Measurements from ENCODE around the gene PURB.
"Not testable (repeated sequence)": the region's sequence is repeated elsewhere in the genome, so short reads cannot be mapped to it uniquely, and the experiment has no call there.

Gene PURB

DNA sequence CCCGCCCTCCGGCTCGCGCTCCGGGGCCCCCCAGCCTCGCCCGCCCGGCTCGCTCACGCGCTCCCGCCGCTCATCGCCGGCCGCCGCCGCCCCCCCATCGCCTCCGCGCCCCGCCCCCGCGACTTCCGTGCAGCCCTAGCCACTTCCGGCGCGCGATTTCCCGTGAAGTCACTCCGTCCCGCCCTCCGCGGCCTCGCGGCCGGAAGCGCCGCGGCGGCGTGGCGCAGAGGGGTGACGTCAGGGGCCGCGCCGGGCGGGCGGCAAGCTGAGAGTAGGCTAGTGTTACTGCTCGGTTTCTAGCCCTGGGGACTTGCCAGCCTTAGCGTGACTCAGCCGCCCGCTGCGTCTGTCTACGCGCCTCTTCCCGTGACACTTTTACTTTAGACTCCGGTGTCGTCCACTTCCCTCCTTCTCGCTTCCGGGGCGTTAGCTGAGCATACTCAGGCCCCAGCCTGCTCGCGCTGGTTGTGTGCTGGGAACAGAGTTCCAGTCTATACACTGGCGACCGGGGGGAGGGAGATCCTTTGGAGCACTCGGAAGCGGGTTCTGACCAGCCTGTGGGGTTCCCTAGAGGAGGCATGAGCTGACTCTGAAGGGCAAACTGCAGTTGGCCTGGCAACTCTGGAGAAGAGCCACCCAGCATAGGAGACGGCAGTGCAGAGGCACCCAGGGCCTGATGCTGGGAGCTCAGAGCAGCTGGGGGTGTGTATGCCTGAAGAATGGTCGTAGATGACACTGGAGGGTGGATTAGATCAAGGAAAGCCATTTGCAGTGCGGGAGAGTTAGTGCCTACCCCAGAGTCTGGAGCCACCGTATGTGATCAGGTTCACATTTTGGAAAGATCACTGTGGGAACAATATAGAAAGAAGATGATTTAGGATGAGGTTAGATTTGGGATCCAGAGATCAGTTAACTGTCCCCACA lies at the start of gene PURB:
Gene PURB (minus strand): TSS at position 137 of the 924 bp plus-strand sequence. CDS start 182 bp downstream, outside the sequence.
- peak; percentile 99 for DNase-seq (ENCODE audit: low spot score)

DNA sequence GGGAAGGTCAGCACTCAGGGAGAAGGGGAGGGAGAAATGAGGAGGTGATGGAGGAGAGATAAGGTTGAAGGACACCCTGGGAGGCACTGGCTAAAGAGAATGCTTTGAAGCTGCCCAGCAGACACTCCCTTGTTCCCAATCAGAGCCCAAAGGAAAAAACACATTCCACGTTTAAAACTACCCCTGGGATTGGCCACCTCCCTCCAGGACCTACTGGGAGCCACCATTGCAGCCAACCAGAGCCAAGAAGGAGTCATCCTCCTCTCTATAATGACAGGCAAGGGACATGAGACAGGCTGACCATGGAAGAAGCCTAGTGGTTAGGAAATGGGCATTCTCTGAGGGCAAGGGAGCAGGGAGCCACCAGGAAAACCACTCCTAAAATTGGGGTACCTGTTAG lies 49.7 kb upstream of the PURB start:
- no peak for DNase-seq (ENCODE audit: low spot score)

DNA sequence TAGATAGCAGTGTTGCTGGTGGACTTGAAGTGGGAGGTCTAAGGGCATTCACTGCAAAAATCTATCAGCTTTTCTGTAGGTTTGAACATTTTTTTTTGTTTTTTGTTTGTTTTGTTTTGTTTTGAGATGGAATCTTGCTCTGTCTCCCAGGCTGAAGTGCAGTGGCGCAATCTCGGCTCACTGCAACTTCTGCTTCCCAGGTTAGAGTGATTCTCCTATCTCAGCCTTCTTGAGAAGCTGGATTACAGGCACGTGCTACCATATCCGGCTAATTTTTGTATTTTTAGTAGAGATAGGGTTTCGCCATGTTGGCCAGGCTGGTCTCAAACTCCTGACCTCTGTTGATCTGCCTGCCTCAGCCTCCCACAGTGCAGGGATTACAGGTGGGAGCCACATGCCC lies 49.2 kb upstream of the PURB start:
- DNase-seq (ENCODE audit: low spot score) = not testable (repeated sequence)

DNA sequence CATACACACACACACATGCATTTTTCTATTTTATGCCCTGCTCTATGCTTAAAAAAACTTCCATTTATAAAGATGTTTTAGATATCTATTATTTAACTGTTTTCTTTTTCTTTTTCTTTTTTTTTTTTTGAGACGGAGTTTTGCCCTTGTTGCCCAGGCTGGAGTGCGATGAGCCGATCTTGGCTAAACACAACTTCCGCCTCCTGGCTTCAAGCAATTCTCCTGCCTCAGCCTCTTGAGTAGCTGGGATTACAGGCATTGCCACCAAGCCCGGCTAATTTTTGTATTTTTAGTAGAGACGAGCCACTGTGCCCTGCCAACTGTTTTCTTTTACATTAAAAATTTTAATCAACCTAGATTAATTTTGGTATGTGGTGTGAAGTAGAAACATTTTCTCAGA lies 45.6 kb upstream of the PURB start:
- DNase-seq (ENCODE audit: low spot score) = no peak

DNA sequence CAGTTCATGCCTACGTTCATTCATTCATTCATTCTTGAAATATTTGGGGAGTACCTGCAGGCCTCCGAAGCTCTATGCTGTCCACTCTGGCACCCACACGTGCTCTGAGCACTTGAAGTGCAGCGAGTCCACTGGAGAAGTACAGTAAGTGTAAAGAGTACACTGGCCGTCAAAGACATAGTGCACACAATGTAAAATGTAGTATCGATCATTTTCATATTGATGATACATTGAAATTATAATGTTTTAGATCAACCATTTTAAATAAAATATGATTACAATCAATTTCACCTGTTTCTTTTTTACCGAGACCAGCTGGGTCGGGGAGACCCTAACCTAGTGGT lies 37.0 kb upstream of the PURB start:
- DNase-seq (ENCODE audit: low spot score) = no peak

DNA sequence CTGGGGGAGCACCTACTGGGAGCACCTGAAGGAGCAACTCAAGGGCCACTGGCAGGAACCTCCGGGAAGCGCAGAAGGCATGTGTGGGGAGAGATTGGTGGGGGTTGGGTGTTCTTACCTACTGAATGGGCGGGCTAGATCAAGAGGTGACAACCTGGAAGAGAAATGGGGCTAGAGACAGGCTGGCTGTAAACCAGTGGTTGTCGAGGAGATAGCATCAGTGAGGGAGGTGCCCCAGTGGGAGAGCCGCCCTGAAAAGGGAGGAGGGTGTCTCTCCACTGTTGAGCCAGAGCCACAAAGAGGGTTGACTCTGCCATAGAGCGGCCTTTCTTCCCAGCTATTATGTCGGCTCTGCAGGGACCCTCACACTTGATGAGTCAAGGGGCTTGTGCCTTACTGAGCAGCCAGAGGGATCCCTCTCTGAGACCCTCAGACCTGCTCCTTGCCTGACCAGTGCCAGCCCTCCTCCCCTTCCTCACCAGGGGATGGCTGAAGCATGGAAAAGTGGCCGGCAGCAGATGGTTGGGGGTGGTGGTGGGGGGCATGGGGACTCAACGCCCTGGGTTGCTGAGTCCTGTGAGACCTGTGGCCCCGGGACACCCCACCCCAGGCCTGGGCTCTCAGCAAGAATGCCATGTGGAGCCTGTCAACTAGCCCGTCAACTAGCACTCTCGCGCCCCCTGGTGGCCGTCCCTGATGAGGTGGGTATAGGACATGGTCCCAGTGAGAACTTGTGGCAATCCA lies 36.4 kb upstream of the PURB start:
- DNase-seq (ENCODE audit: low spot score) = peak; percentile 74

DNA sequence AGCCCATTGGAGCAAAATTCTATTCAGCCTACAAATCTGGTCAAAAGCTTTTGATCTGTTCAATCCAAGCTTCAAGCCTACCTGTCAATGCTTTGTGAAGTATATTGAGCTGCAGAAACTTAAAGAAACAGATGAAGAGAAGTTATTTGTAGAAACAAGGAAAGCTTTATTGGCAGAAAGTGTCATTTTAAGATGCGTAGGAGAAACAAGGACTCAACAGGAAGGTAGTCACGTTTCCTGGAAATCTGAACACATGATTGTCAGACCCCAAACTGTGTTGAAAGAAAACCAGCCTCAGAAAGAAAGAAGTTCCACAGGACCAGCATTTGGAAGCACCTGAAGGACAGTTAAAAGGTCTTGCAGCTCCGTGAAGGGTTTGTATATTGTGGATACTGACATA lies 34.8 kb upstream of the PURB start:
- DNase-seq (ENCODE audit: low spot score) = no peak

DNA sequence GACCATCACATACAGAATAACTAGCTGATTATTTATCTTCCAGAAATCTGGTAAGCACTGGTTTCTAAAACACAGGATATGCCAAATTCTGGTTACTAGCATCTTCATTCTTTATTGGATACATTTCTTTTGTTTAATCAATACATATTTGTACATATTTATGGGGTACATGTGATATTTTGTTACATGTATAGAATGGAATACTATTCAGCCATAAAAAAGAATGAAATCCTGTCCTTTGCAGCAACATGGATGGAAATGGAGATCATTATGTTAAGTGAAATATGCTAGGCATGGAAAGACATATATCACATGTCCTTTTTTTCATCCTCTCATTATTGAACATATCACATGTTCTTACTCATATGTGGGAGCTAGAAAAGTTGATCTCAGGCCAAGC lies 32.7 kb upstream of the PURB start:
- DNase-seq (ENCODE audit: low spot score) = no peak

DNA sequence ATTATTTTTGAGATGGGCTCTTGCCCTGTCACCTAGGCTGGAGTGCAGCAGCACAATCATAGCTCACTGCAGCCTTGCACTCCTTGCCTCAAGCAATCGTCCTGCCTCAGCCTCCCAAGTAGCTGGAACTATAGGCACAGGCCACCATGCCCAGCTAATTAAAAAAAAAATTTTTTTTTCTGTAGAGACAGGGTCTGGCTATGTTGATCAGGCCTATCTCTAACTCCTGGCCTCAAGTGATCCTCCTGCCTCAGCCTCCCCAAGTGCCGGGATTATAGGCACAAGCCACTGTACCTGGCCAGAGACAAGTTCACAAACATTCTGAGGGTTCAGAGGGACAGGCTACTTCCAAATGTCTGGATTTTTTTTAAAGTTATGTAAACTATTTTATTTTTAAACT lies 32.1 kb upstream of the PURB start:
- DNase-seq (ENCODE audit: low spot score) = no peak

DNA sequence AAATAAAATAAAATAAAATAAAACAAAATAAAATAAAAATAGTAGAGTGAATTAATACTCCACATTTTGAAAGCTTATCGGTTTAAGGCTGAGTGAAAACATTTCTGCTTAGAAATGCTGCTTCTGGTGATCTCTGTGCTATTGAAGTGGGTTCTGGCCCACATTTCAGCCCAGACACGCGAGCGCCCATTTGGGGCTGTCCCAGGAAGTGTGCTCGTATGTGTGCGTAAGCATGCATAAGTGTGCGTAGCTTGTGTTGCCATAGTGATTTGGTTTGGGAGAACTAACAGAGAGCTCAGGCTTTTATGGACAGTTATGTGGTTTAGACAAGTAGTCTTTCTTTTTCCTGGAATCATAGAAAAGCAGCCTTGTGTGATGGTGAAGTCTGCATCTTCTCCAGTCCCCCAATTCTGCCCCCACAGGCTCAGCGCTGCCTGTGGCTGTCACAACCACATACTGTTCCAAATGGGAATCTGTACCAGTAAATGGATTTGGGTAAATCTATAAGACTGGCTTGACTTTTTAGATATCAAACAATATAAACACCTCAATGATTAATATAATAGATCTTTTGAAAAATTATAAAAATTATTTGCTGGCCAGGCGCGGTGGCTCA lies 29.8 kb upstream of the PURB start:
- no peak for DNase-seq (ENCODE audit: low spot score)

DNA sequence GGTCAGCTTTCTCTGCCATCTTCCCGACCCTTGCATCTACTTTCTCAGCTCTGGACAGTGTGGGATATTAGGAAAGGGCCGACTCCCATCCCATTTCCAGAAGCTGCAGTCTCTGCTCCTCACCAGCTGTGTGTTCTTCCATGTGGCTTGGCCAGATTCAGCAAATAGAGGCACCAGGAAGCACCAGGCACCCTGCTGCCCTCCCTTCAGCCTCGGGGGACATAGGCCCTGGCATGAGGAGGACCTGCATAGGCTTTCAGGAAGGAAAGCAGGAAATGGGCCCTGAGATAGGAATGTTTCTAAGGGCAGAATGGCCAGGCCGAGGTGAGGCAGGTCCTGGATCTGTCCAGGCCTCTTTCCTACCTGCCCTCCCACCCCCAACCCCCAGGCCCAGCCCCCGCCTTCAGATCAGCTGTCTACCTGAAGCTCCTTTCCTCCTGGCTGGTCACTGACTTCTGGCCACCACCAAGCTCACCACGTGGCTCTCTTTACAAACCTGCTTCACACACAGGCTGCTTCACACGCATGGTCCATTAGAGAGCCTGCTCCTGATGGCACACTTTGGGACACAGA lies 27.5 kb upstream of the PURB start:
- no peak for DNase-seq (ENCODE audit: low spot score)

DNA sequence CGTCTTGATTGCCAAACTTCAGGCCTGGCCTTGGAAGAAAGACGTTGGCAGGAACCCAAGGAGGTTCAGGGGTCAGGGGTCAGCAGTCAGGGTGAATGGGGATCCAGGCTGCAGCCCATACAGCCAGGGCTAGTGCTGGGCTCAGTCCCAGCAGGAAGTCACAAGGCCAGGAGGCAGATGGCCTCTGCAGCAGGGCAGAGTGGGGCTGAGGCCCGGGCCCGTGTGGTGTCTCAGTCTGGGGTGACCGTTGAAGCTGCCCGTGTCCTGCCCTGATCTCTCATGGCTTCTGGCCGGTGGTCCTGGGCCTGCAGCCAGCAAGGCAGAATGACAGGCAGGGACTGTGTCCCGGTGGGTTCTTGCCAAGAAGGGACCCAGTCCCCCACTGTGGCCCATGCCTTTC lies 26.6 kb upstream of the PURB start:
- DNase-seq (ENCODE audit: low spot score) = no peak

DNA sequence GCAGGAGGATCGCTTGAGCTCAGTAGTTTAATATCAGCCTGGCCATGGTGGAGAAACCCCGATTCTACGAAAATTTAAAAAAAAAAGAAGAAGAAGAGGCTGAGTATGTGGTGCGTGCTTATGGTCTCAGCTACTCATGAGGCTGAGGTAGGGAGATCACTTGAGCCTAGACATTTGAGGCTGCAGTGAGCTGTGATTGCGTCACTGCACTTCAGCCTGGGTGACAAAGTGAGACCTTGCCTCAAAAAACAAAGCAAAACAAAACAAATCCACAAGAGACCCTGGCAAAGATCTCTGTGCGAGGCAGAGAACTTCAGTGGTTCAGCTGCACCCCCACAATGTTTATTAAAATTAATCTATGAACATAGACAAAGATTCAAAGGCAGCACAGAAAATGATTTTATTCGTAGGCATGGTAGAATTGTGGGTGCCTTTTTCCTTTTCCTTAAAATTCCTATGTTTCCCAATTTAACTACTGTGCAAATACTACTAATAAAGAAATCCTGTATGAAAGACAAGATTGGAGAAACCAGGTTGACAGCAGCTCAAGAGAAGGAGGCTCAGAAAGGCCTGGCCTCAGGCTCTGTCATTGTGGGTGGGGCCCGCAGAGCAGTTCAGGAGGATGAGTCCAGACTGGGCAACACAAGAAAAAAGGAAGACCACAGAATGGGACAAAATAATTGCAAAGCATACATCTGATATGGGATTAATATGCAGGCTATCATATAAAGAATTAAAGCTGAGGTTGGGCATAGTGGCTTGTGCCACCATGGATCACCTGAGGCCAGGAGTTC lies 24.5 kb upstream of the PURB start:
- no peak for DNase-seq (ENCODE audit: low spot score)

DNA sequence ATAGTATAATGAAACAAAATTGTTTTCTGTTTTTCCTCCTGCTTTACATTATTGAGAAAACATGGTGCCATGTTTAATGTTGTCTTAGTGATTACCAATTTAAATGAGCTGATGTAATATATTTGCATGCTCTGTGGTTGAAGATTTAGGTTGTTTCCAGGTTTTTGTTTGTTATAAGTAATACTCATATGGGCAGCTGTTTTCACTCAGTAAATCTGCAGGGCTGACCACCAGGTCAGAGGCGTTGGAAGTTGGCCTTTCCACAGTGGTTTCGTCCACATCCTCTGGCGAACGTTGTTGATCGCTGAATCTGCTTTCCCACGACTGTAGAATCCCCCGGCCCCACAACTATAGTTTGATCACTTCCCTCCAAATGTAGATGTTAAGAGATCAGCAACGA lies 21.6 kb upstream of the PURB start:
- DNase-seq (ENCODE audit: low spot score) = no peak

DNA sequence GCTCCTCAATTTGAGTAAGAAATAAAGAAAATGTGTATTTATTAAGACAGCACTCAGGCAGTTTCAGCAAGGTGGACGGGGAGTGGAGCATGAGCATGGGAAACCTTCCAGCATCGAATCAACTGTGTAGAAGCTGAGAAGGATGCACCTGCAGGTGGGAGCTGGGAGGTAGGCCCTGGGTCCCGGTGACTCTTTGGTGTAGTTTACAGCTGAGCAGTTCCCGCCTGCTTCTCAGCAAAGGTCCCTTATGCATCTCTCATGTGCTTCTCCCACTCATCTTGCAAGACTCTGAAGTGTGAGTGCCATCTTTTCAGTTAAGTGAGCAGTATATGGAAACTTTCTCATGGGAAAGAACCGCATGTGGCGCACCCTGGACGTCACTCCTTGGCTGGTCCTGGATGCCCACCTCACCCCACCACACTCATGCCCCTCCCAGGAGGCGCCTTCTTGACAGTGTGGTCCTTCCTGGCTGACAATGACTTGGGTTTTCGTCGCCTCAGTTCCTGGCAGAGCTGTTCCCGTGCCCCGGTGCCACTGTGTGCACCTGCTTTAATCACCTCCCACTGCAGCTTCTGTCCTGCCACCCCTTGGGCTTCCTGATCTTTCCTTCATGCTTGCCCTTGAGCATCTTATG lies 19.8 kb upstream of the PURB start:
- no peak for DNase-seq (ENCODE audit: low spot score)

DNA sequence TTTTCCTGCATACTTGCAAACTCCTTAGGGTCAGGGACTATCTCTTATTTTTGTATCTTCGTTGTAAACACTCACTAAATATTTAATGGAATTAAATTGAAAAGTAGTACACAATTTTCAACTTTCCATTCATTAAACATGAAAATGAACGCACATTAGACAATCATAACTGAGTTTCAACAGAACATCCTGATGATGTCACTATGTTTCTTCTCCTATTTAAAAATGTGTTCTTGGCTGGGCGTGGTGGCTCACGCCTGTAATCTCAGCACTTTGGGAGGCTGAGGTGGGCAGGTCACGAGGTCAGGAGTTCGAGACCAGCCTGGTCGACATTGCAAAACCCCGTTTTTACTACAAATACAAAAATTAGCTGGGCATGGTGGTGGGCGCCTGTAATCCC lies 14.1 kb upstream of the PURB start:
- no peak for DNase-seq (ENCODE audit: low spot score)

DNA sequence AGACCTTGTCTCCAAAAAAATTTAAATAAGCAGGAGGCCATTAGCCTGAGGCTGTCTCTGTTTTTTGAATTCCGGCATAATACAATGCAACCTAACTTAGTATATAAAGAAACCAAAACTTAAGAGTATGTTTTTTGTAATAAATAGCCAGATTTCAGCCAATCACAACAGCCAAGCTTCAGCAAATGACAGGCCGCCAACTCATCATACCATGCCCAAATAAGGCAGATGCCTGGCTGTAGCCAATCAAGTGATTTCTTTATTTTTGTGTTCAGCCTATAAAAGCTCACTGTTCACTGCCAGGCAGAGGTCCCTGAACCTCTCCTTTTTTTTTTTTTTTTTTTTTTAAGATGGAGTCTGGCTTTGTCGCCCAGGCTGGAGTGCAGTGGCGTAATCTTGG lies 12.7 kb upstream of the PURB start:
- DNase-seq (ENCODE audit: low spot score) = no peak

DNA sequence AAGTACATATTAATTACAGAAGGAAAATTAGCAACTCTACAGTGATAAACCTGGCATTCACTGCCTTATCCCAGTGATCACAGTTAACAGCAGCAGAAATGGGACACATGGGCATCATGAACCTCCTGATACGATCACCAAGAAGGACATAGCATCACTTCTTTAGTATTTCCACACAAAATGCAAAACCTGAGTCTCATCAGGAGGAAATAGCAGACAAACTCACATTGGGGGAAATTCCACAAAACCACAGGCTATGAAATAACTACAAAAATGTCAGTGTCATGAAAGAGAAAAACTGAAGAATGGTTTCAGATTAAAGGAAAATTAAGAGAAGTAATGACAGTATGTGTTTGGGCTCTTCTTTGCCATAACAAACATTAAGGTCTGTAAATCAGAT lies 12.0 kb upstream of the PURB start:
- no peak for DNase-seq (ENCODE audit: low spot score)

DNA sequence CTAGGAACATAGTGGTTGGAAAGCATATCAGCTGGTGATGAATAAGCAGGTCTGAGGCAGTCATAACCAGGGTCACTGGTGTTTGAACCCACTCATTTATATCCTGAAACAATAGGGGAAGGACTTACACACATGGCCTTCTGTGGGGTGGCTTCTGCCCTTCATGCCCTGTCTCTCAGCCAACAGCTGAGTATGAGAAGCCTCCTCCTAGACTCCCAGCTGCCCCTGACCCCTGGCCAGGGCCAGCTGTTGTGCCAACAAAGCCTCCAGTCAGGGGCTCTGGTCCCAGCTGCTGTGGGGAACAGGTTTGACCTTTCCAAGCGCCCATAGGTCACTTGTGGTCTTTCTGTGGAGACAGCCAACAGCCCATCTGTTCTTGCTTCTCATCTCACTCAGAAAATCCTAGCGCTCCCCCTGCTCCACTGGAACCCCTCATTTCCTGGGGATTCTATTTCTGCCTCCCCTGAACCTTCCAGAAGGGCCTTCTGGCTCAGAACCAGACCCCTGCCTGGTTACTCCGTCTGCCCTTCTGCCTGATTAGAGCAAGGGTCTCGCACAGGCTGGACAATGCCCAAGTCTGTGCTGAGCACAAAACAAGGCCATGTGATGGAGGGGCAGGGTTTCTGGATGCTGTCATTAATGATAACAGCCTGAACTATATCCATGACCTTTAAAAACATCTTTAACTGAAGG lies 9.7 kb upstream of the PURB start:
- DNase-seq (ENCODE audit: low spot score) = no peak

DNA sequence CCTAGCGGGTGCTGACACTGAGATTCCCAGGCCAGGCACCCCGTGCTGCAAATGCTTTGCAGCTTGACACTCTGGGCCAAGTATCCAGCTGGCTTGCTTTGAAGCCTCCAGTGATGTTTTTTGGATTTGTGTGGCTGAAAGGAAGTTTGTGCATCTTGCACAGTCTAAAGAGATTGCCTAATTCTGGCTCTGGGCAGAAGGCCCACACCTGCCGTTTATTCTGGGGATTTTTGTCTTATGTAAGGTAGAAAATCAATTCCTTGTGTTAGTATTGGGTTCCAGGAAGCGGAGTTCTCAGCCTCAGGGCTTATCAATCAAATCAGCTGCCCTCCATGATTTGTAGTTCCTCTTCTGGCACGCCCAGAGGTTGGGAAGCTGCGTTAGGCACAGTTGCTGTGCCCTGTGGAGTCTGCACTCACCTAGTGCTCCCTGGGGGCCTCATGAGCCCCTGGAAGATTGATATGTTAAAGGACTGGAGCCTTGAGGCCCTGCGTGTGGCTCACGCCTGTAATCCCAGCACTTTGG lies 8.4 kb upstream of the PURB start:
- no peak for DNase-seq (ENCODE audit: low spot score)

DNA sequence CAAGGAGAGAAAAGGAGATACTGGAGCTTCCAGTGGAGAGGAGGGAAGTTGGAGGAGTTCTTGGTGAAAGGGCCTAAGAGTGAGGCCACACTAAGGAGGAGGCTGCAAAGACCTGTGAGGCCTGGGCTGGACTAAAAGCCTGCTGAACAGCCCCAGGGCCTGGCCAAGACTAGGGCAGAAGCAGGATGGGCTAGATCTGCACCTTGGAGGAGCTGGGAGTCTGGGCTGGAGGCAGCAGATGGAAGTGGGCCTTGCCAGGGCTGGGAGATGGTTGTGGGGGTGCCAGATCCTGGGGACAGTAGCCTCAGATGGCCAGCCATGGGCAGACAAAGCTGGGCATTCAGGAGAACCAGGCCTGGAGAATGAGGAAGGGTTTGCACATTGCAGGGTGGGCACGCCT lies 6.5 kb upstream of the PURB start:
- DNase-seq (ENCODE audit: low spot score) = no peak

All from LoVo (cell line).